PC-9 (cell line): ENCODE data around the gene NPY.

ENCODE experiments used
- CTCF ChIP-seq: fragments of 200-600 bp; sonication (generic); conservative IDR thresholded peaks from 2 replicates; pipeline ENCODE4 v1.6.1; 2017; ENCODE audit warnings: mixed run types, antibody characterized with exemption, mild to moderate bottlenecking, moderate library complexity
- EZH2 ChIP-seq: fragments of 200-600 bp; sonication (generic); IDR thresholded peaks from 2 replicates; pipeline ENCODE4 v1.8.0; 2017; ENCODE audit warnings: antibody characterized with exemption, low read depth

- TF ChIP-seq CTCF, result no peak
- no peak for TF ChIP-seq EZH2
Observed at GRCh38 chr7:24307326-24307725, 23.3 kb downstream of the NPY start.
